Renal pelvis (tissue), 12 donors: ENCODE measurements around the gene OR6B1. TPM values are rescaled to one million over a fixed set of nuclear protein-coding genes. Genes with fewer than 3 reads are reported as not detected.

ENCODE experiments used
- DNase-seq: peaks from one replicate; pipeline ENCODE4 v3.0.0-alpha.2; 2013
- long read RNA-seq, 16 experiments: transcript quantifications; one replicate each; lab custom pipeline, GENCODE V29; 2026
- polyA plus RNA-seq, 3 donors: library from polyadenylated mRNA; unstranded; fragments of 120-200 nt; gene quantifications; one replicate each; pipeline ENCODE4 v1.2.1, GENCODE V29; 2013; ENCODE audit not compliant: insufficient read length in 3 of 3

OR6B1 gene
- polyA plus RNA-seq: not detected
- long read RNA-seq, donor 1: 0 reads
- long read RNA-seq, donor 2: 0 reads
- long read RNA-seq, donor 3: 0 reads
- long read RNA-seq, donor 4: 0 reads
- long read RNA-seq, donor 5: 0 reads
- long read RNA-seq, donor 6: 0 reads
- long read RNA-seq, donor 7: 0 reads
- long read RNA-seq, donor 8: 0 reads
- long read RNA-seq, donor 9: 0 reads
- long read RNA-seq, donor 10: 0 reads
- long read RNA-seq, donor 11: 0 reads
- long read RNA-seq, donor 12: 0 reads
- long read RNA-seq, donor 13: 0 reads
- long read RNA-seq, donor 14: 0 reads
- long read RNA-seq, donor 15: 0 reads
- long read RNA-seq, donor 16: 0 reads

GRCh38 chr7:144000020-144000419 is at the start of gene OR6B1:
Gene OR6B1, plus strand, starts transcription at chr7:144000320. Its CDS starts 3,677 bp downstream, at chr7:144003997.
- DNase-seq: no peak

DNA sequence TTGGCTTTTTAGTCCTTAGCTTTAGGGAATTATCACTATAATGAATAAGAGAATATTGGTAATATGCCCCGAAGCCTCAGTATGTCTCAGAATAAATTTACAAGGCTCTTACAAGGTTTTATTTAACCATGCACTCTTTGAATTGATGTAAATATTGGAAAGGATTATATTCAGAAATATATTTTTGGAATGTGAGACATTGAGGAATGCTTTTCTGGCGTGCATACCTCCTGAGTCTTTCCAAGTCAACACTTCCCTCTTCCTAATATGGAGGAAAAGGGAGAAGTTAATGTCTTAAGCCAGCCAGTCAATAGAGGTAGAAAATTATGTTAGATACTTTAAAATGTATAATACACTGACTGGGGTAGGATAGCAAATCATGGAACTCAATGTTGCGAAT is 46.7 kb upstream of the OR6B1 start:
- DNase-seq: no peak

DNA sequence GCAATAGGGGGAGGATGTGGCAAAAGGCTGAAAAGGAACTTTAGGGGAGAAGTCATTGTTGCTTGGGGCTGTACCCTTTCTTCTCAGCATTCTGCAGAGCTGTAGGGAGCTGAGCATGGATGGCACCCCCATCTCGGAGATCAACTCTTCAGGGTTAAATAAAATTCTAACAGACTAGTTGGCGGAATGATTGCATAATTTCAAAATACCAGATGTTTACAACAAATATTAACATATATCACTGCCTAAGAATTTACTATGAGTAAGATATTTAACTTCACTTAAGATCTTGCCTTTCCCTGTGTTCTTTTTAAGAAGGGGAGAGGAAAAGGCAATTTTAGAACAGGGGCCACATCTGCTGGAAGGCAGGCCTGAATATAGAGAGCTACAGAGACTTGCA is 46.0 kb upstream of the OR6B1 start:
- no peak for DNase-seq

DNA sequence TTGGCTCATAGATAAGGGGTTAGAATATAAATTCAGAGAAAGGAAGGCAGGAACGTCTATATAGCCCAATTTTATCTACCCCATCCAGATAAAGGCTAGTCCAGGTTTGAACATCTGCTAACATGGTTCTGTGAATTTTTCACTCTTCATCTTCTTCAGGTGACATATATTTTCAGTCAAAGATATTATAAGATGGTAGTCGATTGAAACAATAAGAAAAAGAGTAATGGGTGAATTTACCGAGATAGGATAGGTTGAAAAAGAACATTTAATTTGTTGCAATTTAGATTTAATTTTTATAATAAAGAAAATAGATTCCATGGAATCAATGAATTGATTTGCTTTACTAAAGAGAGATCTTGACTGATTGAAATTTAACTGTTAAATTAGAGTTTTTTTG is 45.6 kb upstream of the OR6B1 start, which contains the start of gene OR2F1:
OR2F1 (plus strand) TSS at position 301 of the 400 bp plus-strand sequence. CDS start 5,127 bp downstream, outside the sequence.
- no peak for DNase-seq

GRCh38 chr7:143958781-143959180 is 41.3 kb upstream of the OR6B1 start:
- DNase-seq: no peak

DNA sequence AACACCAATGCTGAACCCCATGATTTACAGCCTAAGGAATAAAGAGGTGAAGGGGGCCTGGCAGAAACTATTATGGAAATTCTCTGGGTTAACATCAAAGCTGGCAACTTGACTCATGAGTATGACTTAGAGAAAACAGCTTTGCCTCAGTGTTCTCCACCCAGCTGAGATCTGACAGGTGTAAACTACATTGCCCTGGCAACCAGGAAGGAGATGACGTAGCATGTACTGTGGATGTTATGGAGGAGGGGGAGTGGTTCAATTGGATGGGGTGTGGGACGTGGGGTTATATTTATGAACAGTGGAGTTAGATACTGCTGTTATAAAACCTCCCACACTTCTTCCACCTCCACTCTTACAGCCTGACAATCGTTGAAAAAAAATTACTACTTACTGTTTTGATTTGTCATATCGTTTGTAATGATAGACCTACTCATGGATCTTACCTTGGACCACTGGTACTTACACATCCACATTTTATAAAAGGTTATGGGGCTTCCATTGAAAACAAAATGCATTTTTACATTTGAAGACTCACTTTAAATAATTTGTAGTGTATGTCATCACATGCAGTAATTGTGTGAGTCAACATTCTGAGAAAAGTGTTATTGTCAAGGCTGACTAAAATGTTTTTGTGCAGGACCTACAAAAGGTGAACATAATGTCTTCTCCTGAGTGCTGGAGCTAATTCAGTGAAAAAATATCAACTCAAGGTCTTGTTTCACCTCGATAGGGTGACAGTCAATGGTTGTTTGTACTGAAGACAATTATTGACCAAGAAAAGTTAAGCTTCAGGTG is 39.1 kb upstream of the OR6B1 start:
- no peak for DNase-seq

GRCh38 chr7:143965280-143965679 is 34.8 kb upstream of the OR6B1 start:
- no peak for DNase-seq

DNA sequence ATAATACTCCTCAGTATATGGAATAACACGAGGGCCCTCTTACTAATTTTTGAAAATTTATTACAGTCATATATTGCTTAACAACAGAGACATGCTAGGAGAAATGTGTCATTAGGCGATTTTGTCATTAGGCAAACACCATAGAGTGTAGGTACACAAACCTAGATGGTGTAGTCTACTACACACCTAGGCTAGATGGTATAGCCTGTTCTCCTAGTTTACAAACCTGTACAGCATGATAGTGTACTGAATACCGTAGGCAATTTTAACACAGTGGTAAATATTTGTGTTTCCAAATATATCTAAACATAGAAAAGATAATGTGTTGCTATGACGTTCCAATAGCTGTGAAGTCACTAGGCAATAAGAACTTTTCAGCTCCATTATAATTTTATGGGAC is 32.7 kb upstream of the OR6B1 start:
- DNase-seq: no peak

DNA sequence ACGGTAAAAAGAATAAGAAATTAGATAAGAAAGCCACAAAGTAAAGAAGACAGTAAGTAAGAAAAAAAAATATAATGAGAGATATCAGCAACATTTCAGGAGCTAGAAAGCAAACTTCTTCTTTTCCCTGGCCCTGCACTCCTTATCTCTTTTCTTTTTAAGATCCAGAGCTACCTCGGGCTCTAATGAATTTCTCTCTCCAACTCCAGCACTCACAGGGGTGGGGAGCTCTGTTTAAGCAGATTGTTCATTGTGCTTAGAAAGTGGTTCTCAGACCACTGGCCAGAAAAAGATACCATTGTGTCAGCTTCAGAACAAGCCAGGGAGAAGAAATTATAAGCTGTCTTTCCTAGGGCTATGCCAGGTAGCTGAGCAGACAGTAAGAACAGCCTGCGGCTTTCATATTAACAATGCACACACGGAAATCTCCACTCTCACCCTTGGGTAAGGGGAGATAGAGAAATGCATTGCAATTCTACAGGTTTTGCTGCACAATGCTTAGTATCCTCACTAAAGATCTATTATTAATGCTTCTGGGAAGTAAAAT is 26.2 kb upstream of the OR6B1 start:
- DNase-seq: no peak

GRCh38 chr7:143974459-143974858 is 25.7 kb upstream of the OR6B1 start:
- DNase-seq: no peak

DNA sequence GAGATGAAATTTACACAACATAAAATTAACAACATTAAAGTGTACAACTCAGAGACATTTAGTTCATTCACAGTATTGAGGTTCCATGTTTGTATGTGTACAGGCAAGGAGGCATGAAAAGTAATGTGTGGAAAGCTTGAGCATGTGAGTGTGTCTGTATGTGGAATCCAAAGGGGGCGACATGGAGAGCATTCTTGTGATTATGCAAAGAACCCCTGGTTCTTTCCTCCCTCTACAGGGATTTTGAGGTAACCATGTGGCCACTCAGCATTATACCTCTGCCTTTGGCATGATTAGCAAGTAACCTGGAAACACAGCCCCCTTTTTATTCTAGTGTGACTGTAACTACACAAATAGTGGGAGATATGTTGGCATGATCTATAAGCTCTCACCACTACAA is 24.5 kb upstream of the OR6B1 start:
- no peak for DNase-seq

GRCh38 chr7:143978585-143978984 is 21.5 kb upstream of the OR6B1 start:
- DNase-seq: no peak

DNA sequence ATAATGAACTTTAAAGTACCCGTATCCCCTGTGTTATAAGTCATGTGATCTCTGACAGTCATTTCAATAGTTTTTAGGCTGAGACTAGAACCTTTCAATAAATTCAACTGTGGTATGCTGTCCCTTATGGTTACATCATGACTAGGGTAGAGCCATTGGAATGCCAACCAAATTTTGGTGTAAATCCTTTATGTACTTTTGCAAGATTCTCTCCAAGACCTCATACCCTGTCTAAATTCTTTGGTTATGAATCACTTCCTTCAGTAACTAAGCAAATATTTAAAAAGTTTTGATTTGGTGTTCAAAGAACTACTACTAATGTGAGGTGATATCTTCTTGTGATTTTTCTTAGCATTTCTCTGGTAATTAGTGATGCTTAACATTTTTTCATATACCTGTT is 20.8 kb upstream of the OR6B1 start:
- DNase-seq: no peak

DNA sequence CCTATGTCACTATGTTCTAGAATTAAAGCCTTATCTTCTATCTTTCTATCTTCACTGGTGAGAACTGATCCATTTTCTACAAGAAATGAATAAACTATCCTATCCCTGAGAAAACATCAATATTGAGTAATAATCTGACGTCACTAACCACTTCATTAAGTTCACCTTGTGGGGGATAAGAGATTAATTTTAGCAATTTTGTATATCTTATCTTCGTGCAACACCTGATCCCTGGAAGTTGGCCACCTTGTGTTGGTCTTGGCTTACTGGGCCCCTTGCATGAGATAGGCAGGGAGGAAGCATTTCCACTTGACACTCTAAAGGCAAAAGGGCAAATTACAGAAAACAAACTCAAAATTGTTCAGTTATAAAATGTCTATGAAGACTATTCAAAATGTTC is 20.1 kb upstream of the OR6B1 start:
- no peak for DNase-seq

- no peak for DNase-seq
Observed at GRCh38 chr7:143980746-143981510, 19.2 kb upstream of the OR6B1 start.

DNA sequence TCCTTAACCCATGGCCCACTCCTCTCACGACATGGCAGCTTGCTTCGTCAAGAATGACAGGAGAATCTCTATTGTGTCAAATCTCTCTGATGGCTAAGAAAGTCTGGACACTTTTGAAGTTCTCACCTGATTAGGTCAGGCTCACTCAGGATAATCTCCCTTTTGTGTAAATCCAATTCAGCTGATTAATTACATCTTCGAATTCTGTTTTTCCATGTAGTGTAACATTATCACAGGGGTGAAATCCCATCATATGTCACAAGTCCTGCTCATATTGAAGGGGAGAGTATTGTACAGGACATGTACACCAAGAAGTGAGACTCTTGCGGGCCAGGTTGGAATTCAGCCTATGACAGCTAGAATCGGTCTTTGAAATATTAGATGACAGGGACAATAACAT is 16.2 kb upstream of the OR6B1 start:
- DNase-seq: no peak

- DNase-seq: no peak
Observed at GRCh38 chr7:143987513-143987912, 12.6 kb upstream of the OR6B1 start.

DNA sequence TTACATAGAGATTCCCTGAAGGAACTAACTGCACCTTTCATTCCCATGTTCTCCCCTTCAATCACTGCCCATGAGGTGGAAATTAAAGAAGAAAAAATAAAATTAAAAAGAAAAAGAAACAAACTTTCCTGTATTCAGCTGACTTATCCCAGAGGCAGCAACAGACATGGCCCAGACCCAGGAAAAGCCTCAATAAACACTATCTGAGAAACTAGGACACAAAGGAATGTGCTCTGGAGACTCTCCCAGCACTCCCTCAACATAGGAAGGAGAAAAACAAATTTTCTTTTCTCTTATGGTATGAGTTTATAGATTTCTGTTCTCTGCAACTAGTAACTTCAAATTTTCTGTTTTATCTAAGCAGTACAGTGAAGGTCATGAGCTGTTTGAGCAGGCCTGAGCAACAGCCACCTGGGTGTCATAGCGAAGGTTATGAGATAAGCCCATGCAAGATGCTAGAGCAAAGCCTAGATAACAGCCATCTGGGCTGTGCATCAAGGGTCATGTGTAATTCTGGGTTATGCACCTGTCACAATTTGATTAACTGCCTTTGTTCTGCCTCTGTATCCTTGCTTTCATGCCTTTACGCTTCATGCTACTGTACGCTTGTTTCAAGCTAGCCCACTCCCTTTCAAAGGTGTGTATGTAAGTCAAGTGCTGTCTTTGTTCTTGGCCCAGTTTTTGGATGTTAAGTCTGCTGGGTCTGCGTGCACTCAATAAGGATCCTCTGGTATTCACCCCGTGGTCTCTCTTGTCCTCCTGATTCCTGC is 11.0 kb upstream of the OR6B1 start:
- no peak for DNase-seq

DNA sequence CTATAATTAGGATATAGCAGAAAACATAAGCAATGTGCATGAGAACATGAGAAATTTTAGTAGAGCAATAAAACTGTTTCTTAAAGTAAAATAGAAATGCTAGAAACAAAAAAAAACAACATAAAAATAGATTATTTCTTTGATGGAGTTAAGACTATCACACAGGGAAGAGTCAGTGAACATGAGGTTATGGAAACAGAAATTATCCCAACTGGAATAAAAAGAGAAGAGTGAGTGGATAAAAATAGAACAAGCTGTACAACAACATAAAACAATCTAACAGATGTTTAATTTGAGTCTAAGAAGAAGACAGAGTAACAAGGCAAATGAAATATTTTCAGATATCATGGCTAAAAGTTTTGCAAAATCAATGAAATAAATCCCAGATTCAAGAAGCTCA is 7.5 kb upstream of the OR6B1 start:
- no peak for DNase-seq

GRCh38 chr7:143993924-143994323 is 6.2 kb upstream of the OR6B1 start:
- DNase-seq: no peak

GRCh38 chr7:144001543-144001942 is 1.4 kb downstream of the OR6B1 start:
- no peak for DNase-seq
